ENCODE data around the gene TKT. TPM values are rescaled to one million over a fixed set of nuclear protein-coding genes. Genes with fewer than 3 reads are reported as not detected.

TKT gene
- total RNA-seq, 1 experiment from 2014 or later: 650 TPM

- Mint-ChIP-seq H3K27ac (peak overlapping the region in 2 of 3 experiments; percentile 5 to 69; a peak in 2 of 7 replicates), H3K27me3 (ENCODE audit: low read depth) (no peaks in the 10 kb centered on the region; the same call in none of the 2 replicates)
- DNase-seq: no peak
Measured at GRCh38 chr3:53274938-53275605, 19.2 kb upstream of the TKT start.

More at GRCh38 chr3:53274938-53275605, 19.2 kb upstream of the TKT start:
- no peak overlapping the region for H2BK15ac ChIP-seq (ENCODE audit: low read depth, low read length)
- no peaks in the 10 kb centered on the region for H3K79me1 ChIP-seq (ENCODE audit: insufficient read depth, low read depth, low read length, poor library complexity, severe bottlenecking)
- no peak overlapping the region for H3K4me2 ChIP-seq (ENCODE audit: insufficient read depth, insufficient read length, low read length)
- no peak overlapping the region for H2BK5ac ChIP-seq (ENCODE audit: insufficient read length, low read length)
- no peak overlapping the region for H4K5ac ChIP-seq (ENCODE audit: insufficient read length, low read depth, low read length)
- H4K8ac ChIP-seq (replicated peaks; ENCODE audit: insufficient read length, low read depth, low read length): no peak overlapping the region
- H3T11ph ChIP-seq (ENCODE audit: low read length): no peak overlapping the region
- H2BK12ac ChIP-seq (ENCODE audit: insufficient read length, low read depth, low read length): no peak overlapping the region
- no peak overlapping the region for H2BK120ac ChIP-seq (ENCODE audit: low read depth, low read length, poor library complexity, severe bottlenecking)
- no peak overlapping the region for H3K23ac ChIP-seq (ENCODE audit: insufficient read length, low read depth, low read length)
- no peak overlapping the region for H3K4ac ChIP-seq (ENCODE audit: low read depth, low read length)
- H2AK5ac ChIP-seq (ENCODE audit: insufficient read length, low read length): no peak overlapping the region
- no peak for TF ChIP-seq CTCF (conservative IDR thresholded peaks at IDR 0.05)
- H3K9me3 Mint-ChIP-seq: no peaks in the 10 kb centered on the region
- no peaks in the 10 kb centered on the region for H3K9me3 ChIP-seq (ENCODE audit: control insufficient read depth, low read depth, low read length)
- no peak overlapping the region for H4K91ac ChIP-seq (ENCODE audit: insufficient read length, low read depth, low read length)
- H4K20me1 ChIP-seq (ENCODE audit: control insufficient read depth, insufficient read depth, insufficient read length): no peaks in the 10 kb centered on the region
- H3K4me1 ChIP-seq (ENCODE audit: insufficient read depth, low read length): peaks cover 4% of the 10 kb centered on the region; the same call in 1 of the 2 replicates
- peaks cover 0 to 2% (median 0%) of the 10 kb centered on the region in 3 experiments; a peak in 1 of 7 replicates for H3K36me3 Mint-ChIP-seq (ENCODE audit: insufficient read depth in 1 of 3, low read depth in 3 of 3)
- no CpG with 5 or more reads among the region's 5 CpGs for WGBS (ENCODE audit: extremely low coverage, insufficient read length, low lambda C conversion rate)
- H3K27ac ChIP-seq (ENCODE audit: insufficient read length, low read depth, low read length): no peak overlapping the region
- H2AFZ ChIP-seq (ENCODE audit: low read length): no peak overlapping the region
- no peaks in the 10 kb centered on the region for H3K79me2 ChIP-seq (ENCODE audit: insufficient read depth, low read length)
- H3K18ac ChIP-seq (ENCODE audit: insufficient read length, low read depth, low read length): no peak overlapping the region
- H3K27me3 ChIP-seq (ENCODE audit: insufficient read depth, low read length): no peaks in the 10 kb centered on the region
- peaks cover 21 to 22% of the 10 kb centered on the region in 2 experiments for H3K4me1 Mint-ChIP-seq
- H3K4me3 Mint-ChIP-seq: no peak overlapping the region
- H2BK20ac ChIP-seq (ENCODE audit: low read depth, low read length, poor library complexity, severe bottlenecking): no peak overlapping the region
- H3K9ac ChIP-seq (ENCODE audit: extremely low read depth, insufficient read length, low read length): no peak overlapping the region
- no peak overlapping the region for H3K56ac ChIP-seq (ENCODE audit: insufficient read length, low read depth, low read length)
- H3K23me2 ChIP-seq (ENCODE audit: insufficient read length, low read depth, low read length, poor library complexity, severe bottlenecking): no peaks in the 10 kb centered on the region
- no peak overlapping the region for H3K14ac ChIP-seq (ENCODE audit: insufficient read depth, low read length)
